GM10847 (cell line): Measurements from ENCODE around the gene NEUROD2.

Source experiments
- POLR2A ChIP-seq: IDR thresholded peaks from 2 replicates; pipeline ENCODE4 v1.6.1; 2011; ENCODE audit not compliant: insufficient read length; ENCODE audit errors: extremely low read depth

Gene NEUROD2

GRCh38 chr17:39639566-39640458 is 32.1 kb upstream of the NEUROD2 start:
- TF ChIP-seq POLR2A, result no peak

GRCh38 chr17:39639043-39639442 is 31.3 kb upstream of the NEUROD2 start:
- no peak for TF ChIP-seq POLR2A

GRCh38 chr17:39638317-39638716 is 30.6 kb upstream of the NEUROD2 start:
- no peak for TF ChIP-seq POLR2A

- peak; percentile 76 for TF ChIP-seq POLR2A
Observed at GRCh38 chr17:39636927-39637736, 29.4 kb upstream of the NEUROD2 start, which contains the start of gene STARD3. TSS of gene STARD3 (plus strand) at chr17:39637144. CDS start at chr17:39653532, 16,388 bp downstream.

GRCh38 chr17:39636587-39636926 is 28.8 kb upstream of the NEUROD2 start:
- TF ChIP-seq POLR2A, result no peak

GRCh38 chr17:39635614-39636176 is 28.0 kb upstream of the NEUROD2 start:
- no peak for TF ChIP-seq POLR2A

GRCh38 chr17:39634384-39634871 is 26.7 kb upstream of the NEUROD2 start:
- TF ChIP-seq POLR2A, result no peak

GRCh38 chr17:39633570-39634183 is 26.0 kb upstream of the NEUROD2 start:
- no peak for TF ChIP-seq POLR2A

- no peak for TF ChIP-seq POLR2A
Observed at GRCh38 chr17:39632153-39632941, 24.6 kb upstream of the NEUROD2 start.

GRCh38 chr17:39631403-39631802 is 23.7 kb upstream of the NEUROD2 start:
- no peak for TF ChIP-seq POLR2A

GRCh38 chr17:39629898-39630297 is 22.2 kb upstream of the NEUROD2 start:
- TF ChIP-seq POLR2A, result no peak

- no peak for TF ChIP-seq POLR2A
Observed at GRCh38 chr17:39629494-39629880, 21.8 kb upstream of the NEUROD2 start.

GRCh38 chr17:39628655-39629493 is 21.2 kb upstream of the NEUROD2 start:
- no peak for TF ChIP-seq POLR2A

- TF ChIP-seq POLR2A, result no peak
Observed at GRCh38 chr17:39627712-39628516, 20.2 kb upstream of the NEUROD2 start.
